ENCODE results near the gene INSM1. TPM values are rescaled to one million over a fixed set of nuclear protein-coding genes. Genes with fewer than 3 reads are reported as not detected.

The INSM1 gene
- total and polyA plus RNA-seq, 8 donors, result 0.41 to 2.0 (median 0.69) TPM; not detected in 2

DNA sequence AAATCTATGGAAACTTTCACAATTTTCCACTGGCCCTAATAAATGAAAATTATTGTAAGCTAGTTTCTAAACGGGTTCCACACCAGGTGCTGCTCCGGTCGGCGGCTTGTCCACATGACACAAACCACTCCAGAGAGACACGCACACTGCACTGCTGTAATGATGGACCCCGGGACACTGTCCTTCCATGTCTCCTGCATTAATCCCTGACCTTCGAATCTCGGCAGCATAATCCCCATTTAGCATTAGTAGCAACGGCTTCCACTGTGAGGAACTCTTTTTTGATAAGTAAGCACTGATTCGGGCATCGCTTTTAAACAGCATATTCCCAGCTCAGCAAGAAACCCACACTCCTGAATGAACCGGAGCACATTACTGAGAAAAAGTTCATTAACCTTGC lies 43.5 kb downstream of the INSM1 start:
- H3K36me3 ChIP-seq, result peaks cover 0 to 36% of the 10 kb centered on the region in 2 donors
- H3K9me3 ChIP-seq, result no peaks in the 10 kb centered on the region
- DNase-seq (no peak), ATAC-seq (no peak)
- H3K4me1 ChIP-seq, result peaks cover 0 to 10% of the 10 kb centered on the region in 2 donors
- TF ChIP-seq, protein P1, sequence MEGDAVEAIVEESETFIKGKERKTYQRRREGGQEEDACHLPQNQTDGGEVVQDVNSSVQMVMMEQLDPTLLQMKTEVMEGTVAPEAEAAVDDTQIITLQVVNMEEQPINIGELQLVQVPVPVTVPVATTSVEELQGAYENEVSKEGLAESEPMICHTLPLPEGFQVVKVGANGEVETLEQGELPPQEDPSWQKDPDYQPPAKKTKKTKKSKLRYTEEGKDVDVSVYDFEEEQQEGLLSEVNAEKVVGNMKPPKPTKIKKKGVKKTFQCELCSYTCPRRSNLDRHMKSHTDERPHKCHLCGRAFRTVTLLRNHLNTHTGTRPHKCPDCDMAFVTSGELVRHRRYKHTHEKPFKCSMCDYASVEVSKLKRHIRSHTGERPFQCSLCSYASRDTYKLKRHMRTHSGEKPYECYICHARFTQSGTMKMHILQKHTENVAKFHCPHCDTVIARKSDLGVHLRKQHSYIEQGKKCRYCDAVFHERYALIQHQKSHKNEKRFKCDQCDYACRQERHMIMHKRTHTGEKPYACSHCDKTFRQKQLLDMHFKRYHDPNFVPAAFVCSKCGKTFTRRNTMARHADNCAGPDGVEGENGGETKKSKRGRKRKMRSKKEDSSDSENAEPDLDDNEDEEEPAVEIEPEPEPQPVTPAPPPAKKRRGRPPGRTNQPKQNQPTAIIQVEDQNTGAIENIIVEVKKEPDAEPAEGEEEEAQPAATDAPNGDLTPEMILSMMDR (IDR thresholded peaks at IDR 0.05), result no peak
- no peak overlapping the region for H3K4me3 ChIP-seq
- intact Hi-C loops (cut with DNase I), result no loop called here
- no peaks in the 10 kb centered on the region for H3K27me3 ChIP-seq
- no peak overlapping the region for H3K27ac ChIP-seq

DNA sequence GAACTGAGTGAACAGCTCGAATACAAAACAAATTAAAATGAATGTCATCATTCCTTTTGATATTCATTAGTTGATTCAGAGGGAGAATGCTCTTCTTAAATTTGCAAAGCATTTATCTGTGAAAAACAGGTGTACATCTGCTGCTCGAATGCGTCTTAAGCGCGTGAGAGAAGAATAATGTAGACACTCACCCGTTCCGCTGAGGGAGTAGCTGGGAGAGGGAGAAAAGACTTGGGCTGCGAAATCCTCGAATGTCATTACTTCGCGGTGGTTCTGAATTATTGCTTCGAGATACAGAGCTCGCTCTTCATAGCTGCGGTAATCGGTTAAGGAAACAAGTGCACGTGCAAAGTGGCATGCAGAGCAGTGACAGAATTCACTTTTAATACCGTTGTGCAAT lies 43.9 kb downstream of the INSM1 start:
- Histone ChIP-seq H3K36me3 (peaks cover 0 to 40% of the 10 kb centered on the region in 2 donors), H3K4me3 (no peak overlapping the region), H3K27ac (no peak overlapping the region), H3K4me1 (peaks cover 0 to 10% of the 10 kb centered on the region in 2 donors), H3K9me3 (no peaks in the 10 kb centered on the region), H3K27me3 (no peaks in the 10 kb centered on the region)
- ATAC-seq, result no peak
- DNase-seq, result no peak
- intact Hi-C loops (cut with DNase I), result no loop called here
- TF ChIP-seq, protein P1 (IDR thresholded peaks at IDR 0.05), result no peak

- Histone ChIP-seq H3K4me3 (no peak overlapping the region), H3K4me1 (peaks cover 0 to 10% of the 10 kb centered on the region in 2 donors), H3K27ac (no peak overlapping the region), H3K9me3 (no peaks in the 10 kb centered on the region), H3K27me3 (no peaks in the 10 kb centered on the region), H3K36me3 (peaks cover 0 to 43% of the 10 kb centered on the region in 2 donors)
- ATAC-seq (no peak), DNase-seq (no peak)
- intact Hi-C loops (cut with DNase I), result no loop called here
- TF ChIP-seq, protein P1 (IDR thresholded peaks at IDR 0.05), result no peak
Observed at GRCh38 chr20:20412750-20413149, 44.8 kb downstream of the INSM1 start.

- DNase-seq (no peak), ATAC-seq (no peak)
- intact Hi-C loops (cut with DNase I), result no loop called here
- H3K4me1 ChIP-seq, result peaks cover 0 to 10% of the 10 kb centered on the region in 2 donors
- H3K36me3 ChIP-seq, result peaks cover 0 to 49% of the 10 kb centered on the region in 2 donors
- no peak overlapping the region for H3K27ac ChIP-seq
- H3K9me3 ChIP-seq, result no peaks in the 10 kb centered on the region
- H3K27me3 ChIP-seq, result no peaks in the 10 kb centered on the region
- TF ChIP-seq, protein P1 (IDR thresholded peaks at IDR 0.05), result no peak
- H3K4me3 ChIP-seq, result no peak overlapping the region
Observed at GRCh38 chr20:20413810-20414281, 45.9 kb downstream of the INSM1 start.

GRCh38 chr20:20414640-20415220 lies 46.8 kb downstream of the INSM1 start:
- intact Hi-C loops (cut with DNase I), result no loop called here
- H3K9me3 ChIP-seq, result no peaks in the 10 kb centered on the region
- TF ChIP-seq, protein P1 (IDR thresholded peaks at IDR 0.05), result no peak
- no peak for DNase-seq
- no peak overlapping the region for H3K4me3 ChIP-seq
- ATAC-seq, result no peak
- H3K27me3 ChIP-seq, result no peaks in the 10 kb centered on the region
- H3K36me3 ChIP-seq, result peaks cover 0 to 42% of the 10 kb centered on the region in 2 donors
- H3K4me1 ChIP-seq, result peaks cover 0 to 10% of the 10 kb centered on the region in 2 donors
- H3K27ac ChIP-seq, result no peak overlapping the region
